Measurements from ENCODE around the gene DNAJB6. TPM values are rescaled to one million over a fixed set of nuclear protein-coding genes. Genes with fewer than 3 reads are reported as not detected.

DNAJB6 gene
- total RNA-seq, 1 donor from 2014 or later, result 93.1 TPM

- TF ChIP-seq POLR2A (IDR thresholded peaks at IDR 0.05) (no peak), POLR2AphosphoS5 (IDR thresholded peaks at IDR 0.05; ENCODE audit: insufficient read depth in 1 of 2, low read depth in 1 of 2) (no peak), CTCF (IDR thresholded peaks at IDR 0.05) (no peak)
- Histone ChIP-seq H3K27me3 (no peaks in the 10 kb centered on the region), H3K4me3 (no peak overlapping the region), H3K9me3 (no peaks in the 10 kb centered on the region), H3K4me1 (peaks cover 35% of the 10 kb centered on the region), H3K36me3 (peaks cover 0 to 27% of the 10 kb centered on the region in 2 donors), H3K27ac (no peak overlapping the region)
- DNase-seq (ENCODE audit: extremely low spot score in 2 of 2), result no peak
- intact Hi-C loops (cut with DNase I), result no loop called here
Observed at GRCh38 chr7:157402911-157403534, 66.2 kb downstream of the DNAJB6 start.

- Histone ChIP-seq H3K27ac (no peak overlapping the region), H3K4me3 (no peak overlapping the region), H3K9me3 (no peaks in the 10 kb centered on the region), H3K36me3 (peaks cover 0 to 27% of the 10 kb centered on the region in 2 donors), H3K27me3 (no peaks in the 10 kb centered on the region), H3K4me1 (peaks cover 27% of the 10 kb centered on the region)
- intact Hi-C loops (cut with DNase I), result no loop called here
- no peak for TF ChIP-seq CTCF (IDR thresholded peaks at IDR 0.05)
- no peak for TF ChIP-seq POLR2AphosphoS5 (IDR thresholded peaks at IDR 0.05; ENCODE audit: insufficient read depth in 1 of 2, low read depth in 1 of 2)
- no peak for TF ChIP-seq POLR2A (IDR thresholded peaks at IDR 0.05)
- no peak for DNase-seq (ENCODE audit: extremely low spot score in 2 of 2)
Observed at GRCh38 chr7:157403646-157404401, 67.0 kb downstream of the DNAJB6 start.

- Histone ChIP-seq H3K4me1 (peaks cover 15% of the 10 kb centered on the region), H3K36me3 (peaks cover 0 to 26% of the 10 kb centered on the region in 2 donors), H3K9me3 (no peaks in the 10 kb centered on the region), H3K27me3 (no peaks in the 10 kb centered on the region), H3K27ac (no peak overlapping the region), H3K4me3 (no peak overlapping the region)
- DNase-seq (ENCODE audit: extremely low spot score in 2 of 2), result no peak
- intact Hi-C loops (cut with DNase I), result no loop called here
- TF ChIP-seq POLR2AphosphoS5 (IDR thresholded peaks at IDR 0.05; ENCODE audit: insufficient read depth in 1 of 2, low read depth in 1 of 2), result peak in 1 of 2 donors; percentile 55
- TF ChIP-seq POLR2A (IDR thresholded peaks at IDR 0.05), result no peak
Observed at GRCh38 chr7:157404845-157405481, 68.2 kb downstream of the DNAJB6 start.

GRCh38 chr7:157405501-157405900 is 68.7 kb downstream of the DNAJB6 start:
- no peaks in the 10 kb centered on the region for H3K27me3 ChIP-seq
- H3K27ac ChIP-seq, result no peak overlapping the region
- no peak for DNase-seq (ENCODE audit: extremely low spot score in 2 of 2)
- TF ChIP-seq POLR2AphosphoS5 (IDR thresholded peaks at IDR 0.05; ENCODE audit: insufficient read depth in 1 of 2, low read depth in 1 of 2), result no peak
- no peak for TF ChIP-seq POLR2A (IDR thresholded peaks at IDR 0.05)
- no peak for TF ChIP-seq CTCF (IDR thresholded peaks at IDR 0.05)
- no peak overlapping the region for H3K4me3 ChIP-seq
- H3K9me3 ChIP-seq, result no peaks in the 10 kb centered on the region
- peaks cover 13% of the 10 kb centered on the region for H3K4me1 ChIP-seq
- intact Hi-C loops (cut with DNase I), result no loop called here
- peaks cover 0 to 31% of the 10 kb centered on the region in 2 donors for H3K36me3 ChIP-seq

GRCh38 chr7:157405914-157406810 is 69.4 kb downstream of the DNAJB6 start:
- peaks cover 0 to 31% of the 10 kb centered on the region in 2 donors for H3K36me3 ChIP-seq
- H3K4me3 ChIP-seq, result no peak overlapping the region
- intact Hi-C loops (cut with DNase I), result no loop called here
- no peak for TF ChIP-seq CTCF (IDR thresholded peaks at IDR 0.05)
- no peak for TF ChIP-seq POLR2AphosphoS5 (IDR thresholded peaks at IDR 0.05; ENCODE audit: insufficient read depth in 1 of 2, low read depth in 1 of 2)
- no peak for TF ChIP-seq POLR2A (IDR thresholded peaks at IDR 0.05)
- no peak for DNase-seq (ENCODE audit: extremely low spot score in 2 of 2)
- H3K9me3 ChIP-seq, result no peaks in the 10 kb centered on the region
- H3K27me3 ChIP-seq, result no peaks in the 10 kb centered on the region
- H3K4me1 ChIP-seq, result peaks cover 13% of the 10 kb centered on the region
- no peak overlapping the region for H3K27ac ChIP-seq

Data from vagina (tissue), 2 donors.